ENCODE data around the gene C1QTNF2.

- TF ChIP-seq RXRA (IDR thresholded peaks at IDR 0.05) (no peak), CTCF (IDR thresholded peaks at IDR 0.05; ENCODE audit: low read depth, low read length, missing input control) (no peak), ZBTB33 (IDR thresholded peaks at IDR 0.05) (no peak), EGR1 (IDR thresholded peaks at IDR 0.05; ENCODE audit: low read depth in 2 of 2) (no peak), JUND (IDR thresholded peaks at IDR 0.05) (no peak), NR2F2 (IDR thresholded peaks at IDR 0.05) (no peak), TAF1 (conservative IDR thresholded peaks at IDR 0.05) (no peak), RAD21 (IDR thresholded peaks at IDR 0.05) (no peak), REST (IDR thresholded peaks at IDR 0.05) (no peak), GABPA (IDR thresholded peaks at IDR 0.05 in 1 of 2, conservative IDR thresholded peaks at IDR 0.05 in 1 of 2) (no peak)
- TF ChIP-seq, protein P1, sequence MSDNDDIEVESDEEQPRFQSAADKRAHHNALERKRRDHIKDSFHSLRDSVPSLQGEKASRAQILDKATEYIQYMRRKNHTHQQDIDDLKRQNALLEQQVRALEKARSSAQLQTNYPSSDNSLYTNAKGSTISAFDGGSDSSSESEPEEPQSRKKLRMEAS (IDR thresholded peaks at IDR 0.05) = no peak
These were observed 72.7 kb downstream of the C1QTNF2 start for GRCh38 chr5:160297776-160298175.
